Fibroblast of skin of left biceps (primary cell): ENCODE results near the gene SP110.
"Not testable (repeated sequence)": the region's sequence is repeated elsewhere in the genome, so short reads cannot be mapped to it uniquely, and the experiment has no call there.

Experiments
- DNase-seq, 2 experiments: peaks; one replicate each; pipeline ENCODE4 v3.0.0-alpha.2; 2013; ENCODE audit warnings: low read depth in 2 of 2

Gene SP110

DNA sequence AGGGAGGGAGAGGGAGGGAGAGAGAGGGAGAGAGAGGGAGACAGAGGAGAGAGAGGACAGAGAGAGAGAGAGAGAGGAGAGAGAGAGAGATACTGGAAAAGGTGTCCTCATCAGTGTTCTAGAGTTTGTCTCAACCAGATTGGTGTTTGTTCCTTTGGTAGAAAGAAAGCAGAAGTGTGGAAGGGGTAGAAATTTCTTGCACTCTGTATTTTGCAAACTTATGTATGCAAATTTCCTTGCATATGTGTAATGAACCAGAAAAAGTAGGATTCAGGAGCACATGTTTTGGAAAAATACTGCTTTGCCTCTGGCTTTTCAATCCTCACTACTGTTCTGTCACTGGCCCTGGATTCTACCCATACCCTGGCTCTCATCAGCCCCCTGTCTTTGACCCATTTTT lies 4.7 kb upstream of the SP110 start:
- no peak for DNase-seq

- DNase-seq: not testable (repeated sequence)
These were observed 3.0 kb upstream of the SP110 start for GRCh38 chr2:230222829-230223228.

- no peak for DNase-seq
These were observed 1.7 kb upstream of the SP110 start for GRCh38 chr2:230221493-230221892.

DNA sequence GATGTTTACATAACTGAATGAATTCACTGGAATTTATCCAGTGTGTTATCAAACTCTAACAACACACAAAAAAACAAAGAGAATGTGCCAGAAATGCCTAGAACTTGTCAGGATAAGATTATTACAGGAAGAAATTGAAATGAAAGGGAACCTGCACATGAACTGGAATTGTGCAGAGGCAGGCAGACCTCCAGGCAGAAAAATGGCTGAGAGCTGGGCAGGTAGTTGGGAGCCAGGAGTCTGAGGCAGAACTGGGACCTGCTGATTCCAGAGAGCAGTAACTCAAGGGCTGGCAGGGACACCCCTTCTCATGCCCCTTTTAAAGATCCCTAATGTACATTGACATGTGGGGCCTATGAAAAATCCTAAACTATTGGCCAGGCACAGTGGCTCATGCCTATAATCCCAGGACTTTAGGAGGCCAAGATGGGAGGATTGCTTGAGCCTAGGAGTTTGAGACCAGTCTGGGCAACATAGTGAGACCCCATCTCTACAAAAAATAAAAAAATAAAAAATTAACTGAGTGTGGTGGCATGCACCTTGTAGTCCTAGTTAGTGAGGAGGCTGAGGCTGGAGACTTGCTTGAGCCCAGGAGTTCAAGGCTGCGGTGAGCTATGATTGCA lies 674 bp upstream of the SP110 start:
- DNase-seq: no peak

- no peak for DNase-seq
These were observed 1.4 kb downstream of the SP110 start for GRCh38 chr2:230218421-230218820.

GRCh38 chr2:230217424-230217823 lies 2.4 kb downstream of the SP110 start:
- no peak for DNase-seq

GRCh38 chr2:230216489-230216888 lies 3.3 kb downstream of the SP110 start:
- DNase-seq: no peak

DNA sequence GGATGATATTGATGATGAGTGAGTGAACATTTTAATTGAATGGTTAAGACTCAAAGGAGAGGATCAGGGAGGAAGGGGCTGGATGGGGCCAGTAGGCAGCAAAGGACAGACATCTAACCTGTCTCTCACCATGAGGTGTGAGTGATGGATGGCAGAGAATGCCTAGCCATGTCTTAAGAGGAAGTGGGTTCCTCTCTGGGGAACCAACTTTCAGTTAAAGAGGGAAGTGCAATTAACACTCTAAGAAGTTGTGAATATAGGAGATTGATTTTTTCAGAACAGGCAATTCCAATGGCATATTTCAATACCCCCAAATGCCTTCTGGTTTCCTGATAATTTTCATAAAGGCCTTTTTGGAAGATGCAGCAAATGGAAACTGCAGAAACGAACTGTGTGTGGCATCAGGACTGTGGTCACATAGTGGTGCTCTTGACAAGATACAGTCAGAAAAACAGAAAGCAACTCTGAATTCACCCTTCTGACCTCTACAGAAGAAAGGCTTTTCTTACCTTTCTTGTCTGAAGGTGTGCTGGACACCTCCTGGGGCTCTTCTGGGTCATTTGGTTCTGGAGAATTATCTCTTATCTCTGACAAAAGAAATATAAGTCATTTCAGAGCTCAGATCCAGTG lies 10.2 kb downstream of the SP110 start:
- no peak for DNase-seq

GRCh38 chr2:230208576-230208975 lies 11.2 kb downstream of the SP110 start:
- DNase-seq: no peak

DNA sequence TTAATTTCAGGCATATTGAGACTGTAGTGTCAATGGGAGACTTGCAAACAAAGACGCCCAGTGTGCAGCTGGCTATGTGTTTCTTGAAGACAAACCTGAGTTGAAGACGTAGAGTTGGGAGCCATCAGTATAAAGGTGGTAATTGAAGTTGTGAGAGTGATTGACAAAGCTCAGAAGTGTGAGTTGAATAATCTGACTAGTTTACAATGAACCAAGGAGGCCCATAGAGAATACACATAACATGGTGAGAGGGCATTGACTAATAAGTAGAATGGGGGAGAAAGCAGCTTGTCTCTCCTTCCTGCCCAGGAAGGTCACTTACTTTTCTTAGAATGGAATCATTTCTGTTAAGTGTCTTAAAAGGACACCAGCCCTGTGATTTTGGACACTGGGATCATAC lies 14.1 kb downstream of the SP110 start:
- DNase-seq: no peak

DNA sequence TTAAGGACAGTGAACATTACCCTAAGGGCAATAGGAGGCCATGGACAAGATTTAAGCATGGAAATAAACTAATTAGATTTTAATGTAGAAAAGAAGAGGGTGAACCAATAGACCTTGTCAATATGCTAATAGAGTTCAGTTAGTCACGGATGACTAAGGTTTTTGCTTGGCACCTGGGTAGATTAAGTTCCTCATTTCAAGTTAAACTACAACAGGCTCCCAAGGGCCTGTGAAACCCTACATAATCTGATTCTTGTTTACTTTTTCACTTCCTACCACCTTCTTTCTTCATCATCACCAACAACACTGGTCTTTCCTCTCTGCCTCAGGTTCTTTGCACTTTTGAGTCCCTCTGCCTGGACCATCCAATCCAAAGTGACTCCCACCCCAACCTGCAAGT lies 14.8 kb downstream of the SP110 start:
- no peak for DNase-seq

DNA sequence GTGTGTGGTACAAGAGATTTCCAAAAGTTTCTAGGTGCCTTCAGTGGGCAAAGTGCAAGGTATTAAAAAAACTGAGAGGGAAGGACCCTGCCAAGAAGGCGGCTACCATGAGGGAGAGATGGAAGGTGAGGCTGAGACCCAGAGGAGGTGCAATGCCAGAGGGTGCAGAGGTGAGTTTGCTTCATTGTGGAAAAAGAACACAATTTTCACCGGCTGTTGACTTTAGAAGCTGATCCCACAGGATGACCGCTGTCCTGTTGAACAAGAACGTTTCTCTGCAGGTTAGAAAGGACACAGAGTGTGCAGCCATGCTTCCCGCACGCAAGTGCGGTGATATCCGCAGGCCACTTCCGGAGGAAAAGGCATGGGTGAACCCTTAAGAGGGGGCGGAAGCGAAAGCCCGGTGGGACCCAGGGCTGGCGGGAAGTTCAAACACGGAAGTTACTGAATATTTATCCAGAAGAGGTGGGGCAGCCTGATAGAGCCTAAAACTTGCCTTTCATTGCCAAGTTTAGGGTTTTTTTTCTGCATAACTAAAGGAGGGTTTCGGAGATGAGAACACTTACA lies 16.6 kb downstream of the SP110 start:
- DNase-seq: no peak

DNA sequence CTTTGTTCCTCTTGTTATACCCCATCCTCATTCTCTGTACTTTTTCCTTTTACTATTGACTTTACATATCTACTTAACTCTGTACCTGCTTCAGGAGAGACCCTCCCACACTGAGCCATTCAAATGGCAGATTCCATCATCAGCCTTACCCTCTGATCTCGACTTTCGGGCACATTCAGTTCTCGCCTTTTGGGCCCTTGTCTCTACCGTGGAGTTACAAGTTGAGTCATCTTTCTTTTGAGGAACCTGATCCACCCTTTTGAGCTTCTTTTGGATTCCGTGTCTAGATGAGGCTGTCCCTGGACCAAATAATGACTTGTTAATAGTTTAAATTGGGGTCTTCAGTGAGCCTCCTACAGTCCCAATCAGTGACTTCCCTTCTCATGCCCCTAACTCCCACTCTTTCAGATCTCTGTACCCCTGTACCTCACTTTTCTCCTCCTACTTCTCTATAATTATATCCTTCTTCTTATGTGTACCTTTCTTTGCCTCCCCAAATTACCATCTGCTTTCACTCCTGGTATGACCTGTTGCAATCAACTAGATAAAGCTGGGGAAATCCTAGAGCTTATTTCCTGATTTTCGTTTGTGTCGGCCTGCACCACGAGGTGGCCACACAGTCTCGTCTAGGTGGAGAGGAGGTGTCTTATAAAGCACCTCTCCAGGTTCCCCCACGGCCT lies 17.2 kb downstream of the SP110 start:
- DNase-seq: no peak

DNA sequence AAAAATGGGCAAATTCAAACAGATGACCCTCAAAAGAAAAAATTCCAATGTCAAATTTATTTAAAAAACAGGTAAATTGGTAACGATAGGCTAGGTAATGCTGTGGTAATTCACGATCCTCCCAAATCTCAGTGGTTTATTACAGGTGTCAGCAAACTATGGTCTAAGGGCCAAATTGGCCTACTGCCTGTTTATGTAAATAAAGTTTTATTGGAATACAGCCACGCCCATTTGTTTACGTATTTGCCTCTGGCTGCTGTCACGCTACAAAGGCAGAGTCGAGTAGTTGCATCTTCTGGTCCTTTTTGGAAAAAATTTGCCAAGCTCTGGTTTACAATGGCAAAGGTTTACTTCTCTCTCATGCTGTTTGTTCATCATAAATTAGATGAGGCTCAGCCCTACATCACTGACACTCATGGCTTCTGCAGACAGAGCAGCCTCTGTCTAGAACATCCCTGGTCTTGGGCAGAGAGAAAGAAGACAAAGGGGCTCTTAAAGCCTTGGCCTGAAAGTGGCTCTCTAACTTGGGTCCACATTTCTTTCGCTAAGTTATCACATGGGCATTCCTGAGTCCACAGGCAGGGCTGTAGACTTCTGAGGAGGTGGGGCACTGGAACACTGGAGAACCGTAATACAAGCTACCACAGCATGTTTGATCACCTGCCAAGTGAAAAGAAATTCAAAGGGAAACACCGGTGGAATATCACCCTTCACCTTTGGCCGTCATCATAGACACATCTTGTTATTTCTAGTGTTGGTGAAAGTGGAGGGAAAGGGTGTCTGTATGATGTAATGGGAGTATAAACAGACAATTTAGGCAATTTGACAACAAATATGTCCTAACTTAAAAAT lies 34.8 kb downstream of the SP110 start:
- no peak for DNase-seq

- no peak for DNase-seq
These were observed 38.6 kb downstream of the SP110 start for GRCh38 chr2:230181195-230181594.

GRCh38 chr2:230179907-230180306 lies 39.9 kb downstream of the SP110 start:
- DNase-seq: no peak

DNA sequence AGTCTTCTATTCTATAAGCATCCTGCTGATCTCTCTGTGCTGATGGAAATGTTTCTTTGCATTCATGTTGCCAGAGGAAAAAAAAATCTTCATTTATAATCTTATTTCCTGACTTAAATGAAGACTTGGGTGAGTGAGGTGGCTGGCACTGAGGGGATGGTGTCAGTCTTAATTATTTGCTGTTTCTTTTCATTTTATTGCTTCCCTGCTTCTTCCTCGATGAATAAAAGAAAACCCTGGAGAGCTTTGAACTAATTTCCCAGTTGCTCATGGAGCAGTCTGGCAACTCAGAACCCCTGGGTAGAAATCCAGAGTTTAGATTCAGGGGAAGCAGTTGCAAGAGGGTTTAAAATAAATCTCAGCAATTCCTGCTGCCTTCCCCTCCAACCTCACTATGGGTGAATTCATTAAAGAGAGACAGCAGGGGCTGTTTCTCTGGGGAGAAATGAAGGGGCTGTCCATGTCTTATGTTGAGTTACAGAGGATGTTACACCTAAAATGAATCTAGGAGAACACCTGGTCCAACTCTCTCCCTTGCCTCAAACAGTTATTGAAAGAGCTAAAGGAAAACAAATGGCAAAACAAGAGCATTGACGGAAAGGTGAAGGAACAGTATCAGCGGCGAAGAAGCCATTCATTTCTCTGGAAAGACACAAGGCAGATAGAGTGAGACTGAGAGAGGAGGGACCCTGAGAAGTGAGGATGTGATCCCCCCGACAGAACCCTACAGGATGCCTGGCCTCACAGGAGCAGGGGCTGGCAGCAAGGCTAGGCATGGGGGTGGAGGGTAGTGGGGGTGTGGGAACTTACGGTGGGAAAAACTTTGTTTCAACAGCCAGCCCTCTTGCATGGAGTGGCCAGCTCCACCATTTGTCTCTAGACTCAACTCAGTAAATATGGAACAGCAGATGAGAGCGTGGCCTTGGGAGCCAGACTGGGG lies 41.0 kb downstream of the SP110 start:
- DNase-seq: no peak

DNA sequence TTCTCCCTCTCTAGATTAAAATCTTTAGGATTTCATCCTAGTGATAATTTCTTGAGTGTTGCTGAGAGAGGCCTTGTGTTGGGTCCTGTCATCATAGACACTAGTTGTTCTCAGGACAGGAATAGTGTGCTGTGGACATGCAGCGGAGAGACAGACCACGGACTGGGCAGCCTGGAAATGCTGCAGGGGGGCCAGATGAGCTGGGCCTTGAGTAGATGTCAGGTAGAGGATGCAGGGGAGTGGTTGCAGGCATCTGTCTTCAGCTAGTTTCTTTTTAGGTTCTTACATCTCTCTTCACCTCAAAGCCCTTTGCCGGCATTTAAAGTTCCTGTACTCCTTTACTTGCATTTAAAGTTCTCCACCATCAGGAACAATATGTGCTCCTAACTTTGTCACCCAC lies 42.8 kb downstream of the SP110 start:
- DNase-seq: no peak

- DNase-seq: no peak
These were observed 45.3 kb downstream of the SP110 start for GRCh38 chr2:230174466-230174865.

DNA sequence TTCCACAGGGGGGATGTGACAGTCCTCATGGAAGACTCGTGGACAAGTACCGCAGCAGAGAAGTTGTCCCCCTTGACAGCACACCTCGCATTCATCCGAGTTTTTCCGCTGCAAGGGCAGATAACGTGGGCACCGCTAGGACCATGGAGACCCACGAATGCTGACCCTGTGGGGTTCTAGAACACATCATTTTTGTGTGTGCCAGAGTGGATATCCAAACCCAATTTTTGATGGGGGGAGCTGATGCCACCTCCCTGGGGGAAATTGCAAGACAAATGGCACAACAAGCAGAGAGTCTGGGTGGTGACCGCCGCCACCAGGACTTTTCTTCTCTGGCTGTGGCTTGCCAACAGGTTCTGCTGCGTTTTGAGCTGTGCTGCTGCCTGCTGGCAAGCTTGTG lies 46.9 kb downstream of the SP110 start:
- DNase-seq: no peak

- DNase-seq: no peak
These were observed 47.6 kb downstream of the SP110 start for GRCh38 chr2:230172156-230172555.
